ENCODE results near the gene SCGB2B2. TPM values are rescaled to one million over a fixed set of nuclear protein-coding genes. Genes with fewer than 3 reads are reported as not detected.
A peak's percentile ranks its signal among the peaks of the same experiment; 100 is the strongest.
"Not testable (repeated sequence)": the region's sequence is repeated elsewhere in the genome, so short reads cannot be mapped to it uniquely, and the experiment has no call there.

SCGB2B2 gene, protein sequence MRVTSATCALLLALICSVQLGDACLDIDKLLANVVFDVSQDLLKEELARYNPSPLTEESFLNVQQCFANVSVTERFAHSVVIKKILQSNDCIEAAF
- total RNA-seq = 0.15 TPM in 1 of 2 replicates, not detected in the other

DNA sequence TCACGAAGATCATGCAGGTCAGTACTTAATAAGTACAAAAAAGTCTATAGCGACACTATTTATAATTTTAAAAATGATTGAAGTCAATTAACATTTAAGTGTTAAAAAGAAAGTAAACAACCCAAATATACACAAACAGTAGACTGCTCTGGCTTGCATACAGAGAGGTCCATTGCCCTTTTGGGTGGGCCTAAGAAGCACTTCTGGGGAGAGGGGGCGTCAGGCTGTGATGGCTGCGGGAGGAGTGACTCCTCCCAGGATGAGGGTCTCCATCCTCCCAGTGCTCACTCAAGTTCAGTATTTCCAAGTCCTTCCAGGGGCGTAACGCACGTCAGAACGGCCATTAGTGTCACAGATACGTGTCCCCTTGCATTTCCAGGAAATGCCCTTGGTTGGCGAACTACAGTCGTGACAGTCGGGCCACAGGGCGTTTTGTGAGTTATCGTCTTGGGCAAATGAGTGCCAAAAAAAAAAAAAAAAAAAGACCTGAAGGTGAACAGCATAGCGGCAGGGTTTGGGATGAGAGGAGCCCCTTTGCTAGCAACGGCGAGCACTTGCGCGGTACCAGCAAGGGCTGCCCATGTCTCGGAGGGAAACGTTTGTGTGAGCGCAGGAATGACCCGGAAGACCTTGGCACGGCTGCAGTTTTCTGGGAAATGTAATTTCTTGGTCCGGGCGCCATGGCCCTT is at the start of gene SCGB2B2:
TSS of gene SCGB2B2 (minus strand) at position 463 of the 689 bp plus-strand sequence. CDS start 82,596 bp downstream, outside the sequence.
- no peak for DNase-seq (ENCODE audit: low read depth)

DNA sequence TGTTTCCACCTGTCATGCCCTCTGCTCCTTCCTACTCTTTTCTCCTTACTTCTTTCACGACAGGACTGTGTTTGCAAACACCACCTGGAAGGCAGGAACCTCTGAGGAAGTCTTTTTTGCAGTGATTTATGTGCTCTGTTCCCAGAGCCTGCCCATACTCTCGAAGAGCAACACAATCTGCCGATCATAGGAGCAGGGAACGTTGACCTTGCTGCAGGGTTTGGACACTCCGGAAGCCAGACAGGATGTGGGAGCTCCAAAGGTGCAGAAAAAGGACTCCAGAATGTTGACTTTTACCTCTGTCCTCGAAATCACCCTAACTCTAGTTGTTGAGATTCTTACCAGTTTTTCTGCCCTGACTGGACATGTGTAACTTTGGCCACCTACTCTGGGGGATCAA is 48.4 kb upstream of the SCGB2B2 start:
- DNase-seq (ENCODE audit: low read depth) = no peak

DNA sequence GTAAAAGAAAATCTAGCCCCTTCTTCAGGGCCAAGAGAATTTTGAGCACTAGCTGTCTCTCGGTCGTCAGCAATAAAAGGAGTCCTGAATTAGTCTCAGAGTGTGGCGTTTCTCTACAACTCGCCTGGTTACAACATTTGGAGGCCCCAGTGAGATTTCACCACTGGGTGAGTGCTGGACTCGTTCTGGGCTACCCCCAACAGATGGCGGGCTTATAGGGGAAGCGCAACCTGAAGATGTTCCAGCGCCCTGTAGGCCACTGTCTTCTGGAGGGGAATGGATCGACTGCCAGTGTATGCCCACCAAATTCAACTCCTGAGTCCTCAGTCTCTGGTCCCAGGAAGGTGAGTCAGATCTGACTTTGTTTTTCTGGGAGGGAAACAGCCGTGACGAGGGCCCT is 45.4 kb upstream of the SCGB2B2 start:
- DNase-seq (ENCODE audit: low read depth) = no peak

DNA sequence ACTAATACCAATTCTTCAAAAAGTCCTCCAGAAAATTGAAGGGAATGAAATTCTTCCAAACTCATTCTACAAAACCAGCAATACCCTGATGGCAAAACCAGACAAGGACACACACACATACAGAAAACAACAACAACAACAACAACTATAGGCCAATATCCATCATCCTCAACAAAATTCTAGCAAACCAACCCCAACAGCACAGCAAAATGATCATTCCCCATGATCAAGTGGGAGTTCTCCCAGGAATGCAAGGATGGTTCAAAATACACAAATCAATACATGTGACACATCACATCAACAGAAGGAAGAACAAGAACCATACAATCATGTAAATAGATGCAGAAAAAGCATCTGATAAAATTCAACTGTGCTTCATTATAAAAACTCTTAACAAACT is 38.4 kb upstream of the SCGB2B2 start:
- DNase-seq (ENCODE audit: low read depth) = no peak

- DNase-seq (ENCODE audit: low read depth) = no peak
Measured at GRCh38 chr19:34713262-34713637, 36.3 kb upstream of the SCGB2B2 start.

DNA sequence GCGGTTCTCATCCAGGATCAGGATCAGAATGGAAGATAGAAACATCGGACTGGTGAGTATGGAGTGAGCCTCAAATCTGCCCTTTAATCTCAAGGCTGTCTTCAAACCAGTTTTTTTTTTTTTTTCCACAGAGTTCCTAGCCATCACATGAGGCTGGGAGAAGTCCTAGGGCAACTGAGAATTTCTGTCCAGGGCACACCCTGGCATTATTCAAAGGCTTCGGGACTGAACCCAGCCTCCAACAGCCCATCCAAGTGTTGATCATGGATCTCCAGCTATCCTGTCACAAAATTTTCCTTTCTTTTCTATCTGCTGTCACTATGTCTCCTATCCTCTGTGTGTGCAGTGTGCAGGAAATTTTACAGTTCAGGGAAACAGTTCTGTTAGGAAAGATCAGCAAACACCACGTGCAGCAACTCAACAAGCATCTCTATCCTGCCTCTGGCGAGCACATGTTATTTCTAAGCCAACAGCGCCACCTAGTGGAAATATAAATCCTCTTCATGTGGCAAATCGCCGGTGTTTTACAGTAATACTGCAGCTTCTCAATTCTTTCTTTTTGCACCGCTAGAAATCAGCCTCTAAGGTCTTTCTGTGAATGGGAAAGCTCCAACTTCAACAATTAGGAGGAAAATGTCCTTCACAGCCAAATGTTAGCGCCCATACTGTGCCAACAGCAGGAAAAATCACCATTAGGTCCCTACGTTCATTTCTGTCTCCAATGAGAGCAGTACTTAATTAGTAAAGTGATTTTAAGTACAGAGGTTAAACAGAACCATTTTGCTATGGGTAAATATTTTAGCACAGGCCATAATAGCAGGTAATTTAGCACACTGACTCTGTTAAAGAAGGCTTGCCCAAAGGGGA is 35.7 kb upstream of the SCGB2B2 start:
- DNase-seq (ENCODE audit: low read depth) = peak; percentile 61

GRCh38 chr19:34711890-34712289 is 34.9 kb upstream of the SCGB2B2 start:
- no peak for DNase-seq (ENCODE audit: low read depth)

GRCh38 chr19:34707661-34708060 is 30.7 kb upstream of the SCGB2B2 start:
- no peak for DNase-seq (ENCODE audit: low read depth)

DNA sequence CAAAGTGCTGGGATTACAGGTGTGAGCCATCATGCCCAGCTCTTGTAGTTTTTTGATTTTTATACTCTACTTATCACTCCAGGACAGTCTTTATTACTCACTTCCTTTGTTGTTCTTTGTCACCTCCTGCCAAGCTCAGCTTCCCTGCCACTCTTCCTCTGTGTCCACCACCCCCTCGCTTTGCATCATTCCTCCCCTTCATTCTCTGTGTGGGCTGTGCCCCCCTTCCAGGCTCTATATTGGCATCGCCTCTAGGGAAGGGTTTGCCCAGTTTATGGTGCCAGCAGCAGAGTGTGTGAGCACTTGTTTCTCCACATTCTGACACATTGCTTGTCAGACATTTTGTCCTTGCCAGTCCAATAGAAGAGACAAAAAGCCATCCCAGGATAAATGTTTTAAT is 15.6 kb upstream of the SCGB2B2 start:
- no peak for DNase-seq (ENCODE audit: low read depth)

DNA sequence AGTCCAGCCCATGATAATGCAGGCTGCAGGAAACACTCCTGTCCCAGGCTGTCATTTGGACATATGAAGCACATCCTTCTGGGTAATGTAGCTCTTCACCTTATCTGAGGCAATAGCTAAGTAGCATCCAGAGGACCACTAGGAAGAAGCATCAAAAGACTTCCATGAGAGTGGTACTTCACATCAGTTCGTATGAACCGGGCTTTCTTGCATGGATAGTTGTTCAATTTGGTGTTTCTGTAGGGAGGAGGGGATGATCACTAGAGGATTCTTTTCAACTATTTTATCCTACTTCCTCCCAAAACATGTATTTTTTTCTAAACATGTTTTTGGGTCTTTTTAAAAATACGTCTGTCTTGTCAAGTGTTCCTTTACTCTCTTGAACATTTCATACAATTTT is 13.4 kb upstream of the SCGB2B2 start:
- no peak for DNase-seq (ENCODE audit: low read depth)

GRCh38 chr19:34688592-34688991 is 11.6 kb upstream of the SCGB2B2 start:
- DNase-seq (ENCODE audit: low read depth) = no peak

- DNase-seq (ENCODE audit: low read depth) = no peak
Measured at GRCh38 chr19:34687348-34687747, 10.4 kb upstream of the SCGB2B2 start.

DNA sequence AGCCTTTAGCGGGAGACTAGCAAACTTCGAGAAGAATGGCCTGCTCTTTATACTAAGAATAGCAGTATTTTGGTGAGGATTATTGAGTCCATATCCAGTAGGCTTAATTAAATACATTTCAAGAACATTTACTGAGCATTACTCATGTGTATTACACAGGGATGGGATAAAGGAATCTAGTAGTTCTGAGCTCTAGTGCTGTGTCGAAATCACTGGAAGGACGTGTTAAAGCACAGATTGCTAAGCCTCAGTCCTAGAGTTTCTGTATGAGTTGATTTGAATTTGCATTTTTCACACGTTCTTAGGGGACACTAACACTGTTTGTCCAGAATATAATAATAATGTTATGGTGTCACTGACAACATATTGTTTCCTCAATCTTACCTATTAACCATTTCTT is 9.5 kb upstream of the SCGB2B2 start:
- DNase-seq (ENCODE audit: low read depth) = no peak

- not testable (repeated sequence) for DNase-seq (ENCODE audit: low read depth)
Measured at GRCh38 chr19:34685266-34685665, 8.3 kb upstream of the SCGB2B2 start.

DNA sequence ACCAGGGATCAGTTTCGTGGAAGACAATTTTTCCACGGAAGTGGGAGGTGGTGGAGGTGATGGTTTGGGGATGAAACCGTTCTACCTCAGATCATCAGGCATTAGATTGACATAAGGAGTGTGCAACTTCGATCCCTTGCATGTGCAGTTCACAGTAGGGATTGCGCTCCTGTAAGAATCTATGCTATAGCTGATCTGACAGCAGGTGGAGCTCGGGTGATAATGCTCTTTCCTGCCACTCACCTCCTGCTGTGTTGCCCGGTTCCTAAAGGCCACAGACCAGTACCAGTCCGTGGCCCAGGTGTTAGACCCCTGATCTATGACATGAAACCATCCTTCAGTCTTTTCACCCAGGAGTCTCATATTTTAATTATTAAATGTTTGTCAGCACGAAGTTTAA is 4.5 kb upstream of the SCGB2B2 start:
- no peak for DNase-seq (ENCODE audit: low read depth)

DNA sequence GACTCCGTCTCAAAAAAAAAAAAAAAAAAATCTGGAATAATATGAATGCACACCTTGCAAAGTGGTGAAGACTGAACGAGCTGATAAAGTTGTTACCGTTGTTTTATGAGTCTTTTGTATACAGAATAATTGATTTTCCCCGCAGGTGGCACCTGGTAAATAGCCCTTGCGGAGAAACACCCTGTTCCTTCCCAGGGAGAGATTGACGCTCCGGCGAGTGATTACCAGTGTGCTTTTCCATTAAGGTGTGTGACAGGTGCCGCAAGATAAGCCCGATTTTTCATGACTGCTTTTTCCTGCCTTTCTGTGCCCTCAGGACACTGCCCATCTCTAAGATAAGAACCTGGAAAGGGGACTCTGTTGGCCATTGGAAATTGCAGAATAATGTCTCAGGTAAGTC is 1.5 kb upstream of the SCGB2B2 start:
- DNase-seq (ENCODE audit: low read depth) = no peak

DNA sequence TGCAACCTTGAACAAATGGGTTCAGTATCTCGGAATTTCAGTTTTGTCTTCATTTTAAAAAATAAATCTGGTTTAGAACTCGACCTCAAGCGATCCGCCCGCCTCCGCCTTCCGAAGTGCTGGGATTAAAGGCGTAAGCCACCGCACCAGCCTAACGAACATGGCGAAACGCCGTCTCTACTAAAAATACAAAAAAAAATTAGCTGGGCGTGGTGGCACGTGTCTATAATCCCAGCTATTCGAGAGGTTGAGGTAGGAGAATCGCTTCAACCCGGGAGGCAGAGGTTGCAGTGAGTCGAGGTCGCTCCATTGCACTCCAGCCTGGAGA is 1.1 kb upstream of the SCGB2B2 start:
- no peak for DNase-seq (ENCODE audit: low read depth)

DNA sequence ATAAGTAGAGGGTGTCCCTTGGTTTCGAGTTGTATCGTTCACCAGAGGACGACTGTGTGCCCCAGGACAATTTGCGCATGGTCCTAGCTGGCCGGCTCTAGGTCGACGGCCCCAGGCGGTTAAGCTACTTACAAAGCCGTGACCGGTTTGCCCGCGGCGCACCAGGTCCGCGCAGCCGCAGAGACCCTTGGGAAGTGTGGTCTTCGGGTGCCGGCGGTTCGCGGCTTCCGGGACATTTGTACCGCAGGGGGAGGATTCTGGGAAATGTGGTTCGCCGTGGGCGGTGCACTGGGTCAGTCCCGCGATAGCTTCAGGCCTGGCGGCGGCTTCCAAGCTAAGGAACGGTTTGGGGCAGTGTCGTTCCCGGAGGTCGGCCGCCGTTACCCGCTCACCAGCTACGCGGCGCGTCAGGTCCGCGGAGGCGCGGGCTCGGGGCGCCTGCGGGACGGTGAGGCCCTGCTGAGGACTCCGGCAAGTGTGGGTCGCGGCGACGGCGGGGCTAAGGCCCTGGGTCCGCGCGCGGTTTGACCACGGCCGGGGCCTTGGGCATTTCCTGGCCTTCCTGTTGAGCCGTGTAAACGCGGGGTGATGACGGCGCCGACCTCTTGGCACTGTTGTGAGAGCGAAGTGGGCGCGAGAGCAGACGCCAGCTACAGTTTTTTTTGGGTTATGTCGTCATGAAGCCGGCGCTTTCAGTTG is 576 bp upstream of the SCGB2B2 start, which contains the start of gene ZNF302:
TSS of gene ZNF302 (plus strand) at position 293 of the 699 bp plus-strand sequence. CDS start 1,127 bp downstream, outside the sequence.
- DNase-seq (ENCODE audit: low read depth) = peak; percentile 93

DNA sequence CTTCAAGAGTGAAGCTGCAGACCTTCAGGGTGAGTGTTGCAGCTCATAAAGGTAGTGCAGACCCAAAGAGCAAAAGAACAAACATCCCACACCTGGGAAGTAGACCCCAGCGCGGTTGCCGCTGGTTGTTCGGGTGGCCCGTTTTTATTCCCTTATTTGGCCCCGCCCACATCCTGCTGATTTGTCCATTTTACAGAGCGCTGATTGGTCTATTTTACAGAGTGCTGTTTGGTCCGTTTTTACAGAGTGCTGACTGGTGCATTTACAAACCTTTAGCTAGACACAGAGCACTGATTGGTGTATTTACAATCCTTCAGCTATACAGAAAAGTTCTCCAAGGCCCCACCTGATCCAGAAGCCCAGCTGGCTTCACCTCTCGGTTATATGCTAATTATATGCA is 1.0 kb downstream of the SCGB2B2 start:
- no peak for DNase-seq (ENCODE audit: low read depth)

DNA sequence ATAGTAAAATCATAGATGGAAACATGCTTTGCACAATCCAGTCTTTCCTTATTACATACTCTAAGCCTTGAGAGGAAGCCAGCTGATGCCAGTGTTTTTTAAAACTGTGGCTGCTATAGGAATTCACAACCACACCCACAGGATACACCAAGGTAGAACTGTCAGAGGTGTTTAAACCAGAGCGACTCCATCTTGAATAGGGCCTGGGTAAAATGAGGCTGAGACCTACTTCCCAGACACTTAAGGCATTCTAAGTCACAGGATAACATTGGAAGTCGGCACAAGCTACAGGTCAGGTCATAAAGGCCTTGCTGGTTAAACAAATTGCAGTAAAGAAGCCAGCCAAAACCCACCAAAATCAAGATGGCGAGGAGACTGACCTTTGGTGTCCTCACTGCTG is 1.7 kb downstream of the SCGB2B2 start:
- no peak for DNase-seq (ENCODE audit: low read depth)

- DNase-seq (ENCODE audit: low read depth) = no peak
Measured at GRCh38 chr19:34673590-34673989, 3.4 kb downstream of the SCGB2B2 start.

GRCh38 chr19:34671972-34672371 is 5.0 kb downstream of the SCGB2B2 start:
- DNase-seq (ENCODE audit: low read depth) = no peak
